Smooth muscle cell (in vitro differentiated cells): Measurements from ENCODE around the gene KLK1. TPM values are rescaled to one million over a fixed set of nuclear protein-coding genes. Genes with fewer than 3 reads are reported as not detected.

Source experiments
- DNase-seq: peaks from one replicate; lab custom pipeline; 2025; ENCODE audit not compliant: unreplicated experiment; lab: John Stamatoyannopoulos, UW
- H2AFZ ChIP-seq: fragments of 200-600 bp; sonication (generic); 2 replicates; pipeline ENCODE4 v1.6.0; 2016; ENCODE audit warnings: antibody characterized with exemption, low read depth, mild to moderate bottlenecking
- H3F3A ChIP-seq: fragments of 200-600 bp; sonication (generic); 2 replicates; pipeline ENCODE4 v1.6.0; 2017; ENCODE audit warnings: antibody characterized with exemption, low read depth
- H3K27ac ChIP-seq: fragments of 200-600 bp; sonication (generic); 2 replicates; pipeline ENCODE4 v1.5.1; 2016; ENCODE audit warnings: low read depth, mild to moderate bottlenecking
- H3K27me3 ChIP-seq: fragments of 200-600 bp; sonication (generic); 2 replicates; pipeline ENCODE4 v1.6.1; 2016; ENCODE audit warnings: low read depth, mild to moderate bottlenecking
- H3K36me3 ChIP-seq: fragments of 200-600 bp; sonication (generic); 2 replicates; pipeline ENCODE4 v1.5.1; 2016; ENCODE audit warnings: low read depth
- H3K4me1 ChIP-seq: fragments of 200-600 bp; sonication (generic); 2 replicates; pipeline ENCODE4 v1.5.1; 2016; ENCODE audit warnings: low read depth
- H3K4me2 ChIP-seq: fragments of 200-600 bp; sonication (generic); 2 replicates; pipeline ENCODE4 v1.6.0; 2016; ENCODE audit warnings: mild to moderate bottlenecking
- H3K4me3 ChIP-seq: fragments of 200-600 bp; sonication (generic); 2 replicates; pipeline ENCODE4 v1.5.1; 2016; ENCODE audit warnings: mild to moderate bottlenecking
- H3K79me2 ChIP-seq: fragments of 200-600 bp; sonication (generic); 2 replicates; pipeline ENCODE4 v1.6.0; 2016; ENCODE audit warnings: low read depth, mild to moderate bottlenecking
- H3K9ac ChIP-seq: fragments of 200-600 bp; sonication (generic); 2 replicates; pipeline ENCODE4 v1.6.0; 2016; ENCODE audit warnings: low read depth
- H3K9me3 ChIP-seq: fragments of 200-600 bp; sonication (generic); replicated peaks from 2 replicates; pipeline ENCODE4 v1.5.1; 2016; ENCODE audit warnings: low read depth
- H4K20me1 ChIP-seq: fragments of 200-600 bp; sonication (generic); 2 replicates; pipeline ENCODE4 v1.6.0; 2016; ENCODE audit warnings: low read depth
- WGBS: methylation state at CpG from one replicate; pipeline ENCODE4 v1.1.7; 2016; ENCODE audit warnings: low lambda C conversion rate; 5-methylcytosine and 5-hydroxymethylcytosine counted together
- polyA plus RNA-seq: library from polyadenylated mRNA; unstranded; fragments of >200 nt; fragmentation: Nextera tagmentation; extraction: Ambion mirVana; gene quantifications from 2 replicates; pipeline ENCODE4 v1.2.1, GENCODE V29; 2016
- total RNA-seq: library from RNA; depleted of rRNA; stranded (reverse); fragments of >200 nt; gene quantifications from 2 replicates; pipeline ENCODE4 v1.2.3, GENCODE V29; 2014
- TF ChIP-seq, protein P1 (sequence below): fragments of 200-600 bp; sonication (generic); IDR thresholded peaks from 2 replicates; pipeline ENCODE4 v1.5.1; 2017; ENCODE audit warnings: borderline replicate concordance, mild to moderate bottlenecking, antibody characterized with exemption; ENCODE audit not compliant: insufficient read depth, poor library complexity, severe bottlenecking

Gene KLK1
- total and polyA plus RNA-seq, 2 experiments from 2014 or later: 0.85 TPM; not detected in 1

DNA sequence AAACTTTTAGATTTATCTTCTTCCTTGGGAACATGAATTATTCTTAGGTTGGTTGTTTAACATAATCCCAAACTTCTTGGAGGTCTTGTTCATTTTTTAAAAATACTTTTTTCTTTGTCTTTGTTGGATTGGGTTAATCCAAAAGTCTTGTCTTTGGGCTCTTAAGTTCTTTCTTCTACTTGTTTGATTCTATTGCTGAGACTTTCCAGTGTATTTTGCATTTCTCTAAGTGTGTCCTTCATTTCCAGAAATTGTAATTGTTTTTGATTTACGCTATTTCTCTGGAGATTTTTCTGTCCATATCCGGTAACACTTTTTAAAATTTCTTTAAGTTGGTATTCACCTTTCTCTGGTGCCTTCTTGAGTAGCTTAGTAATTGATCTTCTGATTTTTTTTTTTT, 19.6 kb upstream of the KLK1 start:
- no peak overlapping the region for H3K4me2 ChIP-seq
- H3K9ac ChIP-seq: no peak overlapping the region
- no peaks in the 10 kb centered on the region for H3K79me2 ChIP-seq
- no peaks in the 10 kb centered on the region for H3K4me1 ChIP-seq
- no peaks in the 10 kb centered on the region for H3K9me3 ChIP-seq
- WGBS: 94% methylated on average over 2 of the region's 2 CpGs
- no peak overlapping the region for H2AFZ ChIP-seq
- no peak overlapping the region for H3K27ac ChIP-seq
- H3F3A ChIP-seq: no peaks in the 10 kb centered on the region
- H3K4me3 ChIP-seq: no peak overlapping the region
- H3K27me3 ChIP-seq: peaks cover 11% of the 10 kb centered on the region
- TF ChIP-seq, protein P1, sequence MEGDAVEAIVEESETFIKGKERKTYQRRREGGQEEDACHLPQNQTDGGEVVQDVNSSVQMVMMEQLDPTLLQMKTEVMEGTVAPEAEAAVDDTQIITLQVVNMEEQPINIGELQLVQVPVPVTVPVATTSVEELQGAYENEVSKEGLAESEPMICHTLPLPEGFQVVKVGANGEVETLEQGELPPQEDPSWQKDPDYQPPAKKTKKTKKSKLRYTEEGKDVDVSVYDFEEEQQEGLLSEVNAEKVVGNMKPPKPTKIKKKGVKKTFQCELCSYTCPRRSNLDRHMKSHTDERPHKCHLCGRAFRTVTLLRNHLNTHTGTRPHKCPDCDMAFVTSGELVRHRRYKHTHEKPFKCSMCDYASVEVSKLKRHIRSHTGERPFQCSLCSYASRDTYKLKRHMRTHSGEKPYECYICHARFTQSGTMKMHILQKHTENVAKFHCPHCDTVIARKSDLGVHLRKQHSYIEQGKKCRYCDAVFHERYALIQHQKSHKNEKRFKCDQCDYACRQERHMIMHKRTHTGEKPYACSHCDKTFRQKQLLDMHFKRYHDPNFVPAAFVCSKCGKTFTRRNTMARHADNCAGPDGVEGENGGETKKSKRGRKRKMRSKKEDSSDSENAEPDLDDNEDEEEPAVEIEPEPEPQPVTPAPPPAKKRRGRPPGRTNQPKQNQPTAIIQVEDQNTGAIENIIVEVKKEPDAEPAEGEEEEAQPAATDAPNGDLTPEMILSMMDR: no peak
- no peak for DNase-seq
- H4K20me1 ChIP-seq: no peaks in the 10 kb centered on the region
- H3K36me3 ChIP-seq: no peaks in the 10 kb centered on the region

DNA sequence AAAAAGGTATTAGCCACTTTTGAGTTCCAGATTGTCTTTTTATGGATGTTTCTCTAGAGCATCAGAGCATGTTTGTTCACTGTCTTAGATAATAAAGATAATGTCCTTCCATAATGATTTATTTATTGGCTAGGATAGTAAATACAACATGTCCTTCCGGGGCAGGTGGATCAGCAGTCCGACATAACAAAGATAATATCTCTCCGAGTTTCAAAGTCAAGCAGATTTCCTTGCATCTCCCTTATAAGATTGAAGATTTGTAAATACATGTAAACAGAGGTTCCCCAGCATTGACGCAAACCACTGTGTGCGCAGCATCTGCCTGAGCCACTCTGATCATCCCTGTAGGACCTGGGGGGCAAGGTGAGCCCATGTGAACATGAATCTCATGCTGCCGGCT, 18.5 kb upstream of the KLK1 start:
- Histone ChIP-seq H3K9ac (no peak overlapping the region), H3K4me2 (no peak overlapping the region), H3K4me1 (no peaks in the 10 kb centered on the region), H3K9me3 (no peaks in the 10 kb centered on the region), H3F3A (no peaks in the 10 kb centered on the region), H3K79me2 (no peaks in the 10 kb centered on the region), H3K36me3 (no peaks in the 10 kb centered on the region), H4K20me1 (no peaks in the 10 kb centered on the region), H3K4me3 (no peak overlapping the region), H3K27me3 (peaks cover 11% of the 10 kb centered on the region), H3K27ac (no peak overlapping the region), H2AFZ (no peak overlapping the region)
- TF ChIP-seq, protein P1: no peak
- WGBS: 93% methylated on average over 6 of the region's 6 CpGs
- DNase-seq: no peak

DNA sequence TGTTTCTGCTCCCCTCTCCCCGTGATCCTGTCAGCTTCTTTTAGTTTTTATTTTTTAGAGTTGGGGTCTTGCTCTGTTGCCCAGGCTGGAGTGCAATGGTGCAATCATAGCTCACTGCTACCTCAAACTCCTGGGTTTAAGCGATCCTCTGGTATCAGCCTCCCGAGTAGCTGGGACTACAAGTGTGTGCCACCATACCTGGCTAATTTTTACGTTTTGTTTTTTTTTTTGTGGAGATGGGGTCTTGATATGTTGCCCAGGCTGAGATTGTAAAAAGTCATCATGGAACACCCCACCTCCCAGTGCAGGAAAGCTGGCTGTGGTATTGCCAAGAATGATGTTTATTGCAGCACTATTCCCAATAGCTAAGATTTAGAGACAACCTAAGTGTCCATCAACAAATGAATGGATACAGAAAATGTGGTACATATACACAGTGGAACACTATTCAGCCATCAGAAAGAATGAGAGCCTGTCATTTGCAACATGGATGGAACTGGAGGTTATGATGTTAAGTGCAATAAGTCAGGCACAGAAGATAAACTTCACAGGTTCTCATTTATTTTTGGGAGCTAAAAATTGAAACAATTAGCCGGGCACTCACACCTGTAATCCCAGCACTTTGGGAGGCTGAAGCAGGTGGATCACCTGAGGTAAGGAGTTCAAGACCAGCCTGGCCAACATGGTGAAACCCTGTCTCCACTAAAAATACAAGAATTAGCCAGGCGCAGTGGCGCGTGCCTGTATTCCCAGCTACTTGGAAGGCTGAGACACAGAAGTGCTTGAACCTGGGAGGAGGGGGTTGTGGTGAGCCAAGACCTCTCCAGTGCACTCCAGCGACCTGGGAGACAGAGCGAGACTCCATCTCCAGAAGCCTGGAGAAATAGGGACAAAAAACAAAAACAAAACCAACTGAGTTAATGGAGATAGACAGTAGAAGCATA, 16.4 kb upstream of the KLK1 start:
- WGBS: 71% methylated on average over 10 of the region's 10 CpGs

More for the DNA sequence above, 16.4 kb upstream of the KLK1 start:
- TF ChIP-seq, protein P1: no peak
- Histone ChIP-seq H3K4me3 (no peak overlapping the region), H4K20me1 (no peaks in the 10 kb centered on the region), H3K79me2 (no peaks in the 10 kb centered on the region), H3K27me3 (peaks cover 3% of the 10 kb centered on the region), H3K4me1 (no peaks in the 10 kb centered on the region), H3K27ac (no peak overlapping the region), H3K36me3 (no peaks in the 10 kb centered on the region), H3K9me3 (no peaks in the 10 kb centered on the region), H2AFZ (no peak overlapping the region), H3K9ac (no peak overlapping the region), H3K4me2 (no peak overlapping the region), H3F3A (no peaks in the 10 kb centered on the region)
- DNase-seq: no peak
